Measurements from ENCODE around the gene PSAP.
"Not testable (repeated sequence)": the region's sequence is repeated elsewhere in the genome, so short reads cannot be mapped to it uniquely, and the experiment has no call there.

PSAP gene

DNA sequence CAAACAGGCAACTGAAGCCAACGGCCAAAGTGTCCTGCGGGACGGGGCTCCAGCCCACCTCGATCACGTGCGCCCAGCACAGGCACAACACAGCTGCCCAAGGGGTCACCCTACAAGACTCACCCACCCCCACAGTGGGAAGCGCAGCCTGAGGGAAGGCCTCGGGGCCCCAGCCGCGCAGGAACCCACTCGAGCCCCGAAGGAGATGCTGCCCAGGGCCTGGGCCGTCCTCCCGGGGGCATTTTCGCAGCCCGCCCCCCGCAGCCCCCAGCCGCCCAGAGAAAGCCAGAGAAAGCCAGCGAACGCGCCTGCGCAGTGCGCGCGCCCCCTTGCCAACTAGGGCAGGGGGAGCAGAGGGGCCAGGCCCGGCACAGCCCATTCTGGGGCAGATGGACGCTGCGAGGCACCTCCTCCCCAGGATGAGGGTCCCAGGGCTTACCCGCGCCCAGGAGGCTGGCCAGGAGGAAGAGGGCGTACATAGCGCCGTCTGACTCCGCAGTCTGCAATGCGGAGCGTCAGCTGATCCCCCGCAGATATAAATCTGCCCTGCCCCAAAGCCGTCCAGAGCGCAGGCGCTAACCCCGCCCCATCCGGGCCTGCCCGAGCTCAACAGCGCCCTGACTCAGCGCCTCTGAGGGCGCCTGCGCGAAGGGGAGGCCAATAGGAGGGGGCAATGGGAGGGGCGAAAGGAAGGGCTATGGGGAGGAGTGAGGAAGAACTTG lies at the start of gene PSAP:
PSAP (minus strand) TSS at position 509 of the 722 bp plus-strand sequence; CDS start at position 479, 30 bp downstream.
- H3K27ac ChIP-seq (ENCODE audit: low read length) = no peak within 1 kb of the TSS

DNA sequence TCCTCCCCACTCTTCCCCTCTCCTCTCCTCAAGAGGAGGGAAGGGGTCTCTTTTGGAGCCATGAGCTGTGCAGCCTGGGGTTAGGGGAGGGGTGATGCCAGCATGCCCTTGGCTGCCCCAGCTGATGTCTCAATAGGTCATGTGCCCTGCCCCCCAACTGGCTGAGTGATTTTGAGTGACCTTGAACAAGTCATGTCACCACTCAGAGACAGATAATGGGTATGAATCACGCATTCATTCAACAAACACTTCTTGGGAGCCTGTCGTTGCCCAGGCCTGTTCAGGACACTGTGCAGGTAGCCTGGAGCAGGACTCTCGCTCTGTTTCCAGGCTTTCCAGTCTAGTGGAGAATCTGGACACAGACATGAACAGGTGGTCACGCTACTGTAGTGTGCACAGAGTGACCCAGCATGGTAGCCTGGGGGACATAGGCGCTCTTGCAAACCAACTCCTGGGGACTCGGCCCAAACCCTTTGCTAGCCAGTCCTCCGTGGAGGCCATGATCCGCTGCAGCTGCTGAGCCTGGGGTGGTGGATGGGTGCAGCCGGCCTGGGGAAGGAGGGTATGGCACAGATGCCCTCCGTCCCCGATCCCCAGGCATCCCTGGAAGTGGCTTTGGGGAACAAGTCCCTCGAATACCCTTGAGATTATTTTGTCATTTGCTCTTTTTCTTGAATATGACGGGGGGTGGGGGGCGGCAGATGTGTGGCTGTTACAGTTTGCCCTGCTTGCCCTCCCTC lies 49.6 kb upstream of the PSAP start:
- no peak overlapping the region for H3K27ac ChIP-seq (ENCODE audit: low read length)
- no peaks in the 10 kb centered on the region for H3K9me3 ChIP-seq (ENCODE audit: control insufficient read depth, insufficient read depth, low read length)
- H3K4me3 ChIP-seq (ENCODE audit: low read length) = no peak overlapping the region
- H3K27me3 ChIP-seq (ENCODE audit: control insufficient read depth, insufficient read depth, low read length) = no peaks in the 10 kb centered on the region
- H3K4me1 ChIP-seq (ENCODE audit: control insufficient read depth, insufficient read depth, low read length) = no peaks in the 10 kb centered on the region
- no peak for DNase-seq (ENCODE audit: low read depth, low spot score)
- no peaks in the 10 kb centered on the region for H3K36me3 ChIP-seq (ENCODE audit: control insufficient read depth, insufficient read depth, low read length)
- no CpG with 5 or more reads among the region's 14 CpGs for WGBS (ENCODE audit: insufficient coverage, insufficient read length)

More for the DNA sequence above, at the start of gene PSAP:
- Histone ChIP-seq H3K27me3 (ENCODE audit: control insufficient read depth, insufficient read depth, low read length) (no peaks in the 10 kb centered on the region), H3K4me3 (ENCODE audit: low read length) (peak within 1 kb of the TSS; percentile 71; the same call in 1 of the 2 replicates), H3K4me1 (ENCODE audit: control insufficient read depth, insufficient read depth, low read length) (peaks cover 2% of the 10 kb centered on the region; the same call in 1 of the 2 replicates), H3K9me3 (ENCODE audit: control insufficient read depth, insufficient read depth, low read length) (no peaks in the 10 kb centered on the region), H3K36me3 (ENCODE audit: control insufficient read depth, insufficient read depth, low read length) (no peaks in the 10 kb centered on the region)
- WGBS (ENCODE audit: insufficient coverage, insufficient read length) = no CpG with 5 or more reads among the region's 49 CpGs
- DNase-seq (ENCODE audit: low read depth, low spot score) = peak; percentile 93

DNA sequence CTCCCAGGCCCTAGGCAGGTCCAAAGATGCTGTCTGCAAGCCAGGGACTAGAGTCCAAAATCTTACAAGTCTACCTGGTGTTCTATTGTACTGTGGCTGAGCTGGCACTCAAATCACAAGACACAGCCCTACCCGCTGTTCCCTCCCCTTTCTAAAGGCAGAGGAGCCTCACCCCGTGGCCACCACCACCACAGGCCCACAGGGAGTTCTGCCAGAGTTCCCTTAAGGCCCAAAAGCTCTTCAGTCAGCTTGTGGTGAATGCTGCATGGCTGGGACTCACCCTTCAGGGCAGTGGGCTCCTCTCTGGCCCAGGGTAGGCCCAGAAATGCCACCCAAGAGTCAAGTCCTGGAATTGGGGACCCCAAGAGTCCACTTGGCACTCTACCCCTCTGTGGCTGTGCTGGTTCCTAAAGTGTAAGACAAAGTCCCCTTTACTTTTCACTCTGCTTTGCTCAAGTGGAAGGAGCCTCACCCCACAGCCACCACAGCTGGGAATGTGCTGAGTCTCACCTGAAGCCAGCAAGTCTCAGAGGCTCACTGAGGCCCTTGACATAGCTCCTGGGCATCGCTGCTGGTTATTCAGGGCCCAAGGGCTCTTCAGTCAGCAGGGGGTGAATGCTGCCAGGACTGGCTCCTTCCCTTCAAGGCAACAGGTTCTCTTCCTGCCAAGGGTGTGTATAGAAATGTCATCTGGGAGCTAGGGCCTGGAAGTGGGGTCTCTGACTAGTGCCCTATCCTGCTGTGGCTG lies 48.8 kb upstream of the PSAP start:
- no peaks in the 10 kb centered on the region for H3K9me3 ChIP-seq (ENCODE audit: control insufficient read depth, insufficient read depth, low read length)
- no peaks in the 10 kb centered on the region for H3K36me3 ChIP-seq (ENCODE audit: control insufficient read depth, insufficient read depth, low read length)
- no peaks in the 10 kb centered on the region for H3K27me3 ChIP-seq (ENCODE audit: control insufficient read depth, insufficient read depth, low read length)
- no peaks in the 10 kb centered on the region for H3K4me1 ChIP-seq (ENCODE audit: control insufficient read depth, insufficient read depth, low read length)
- H3K27ac ChIP-seq (ENCODE audit: low read length) = no peak overlapping the region
- no CpG with 5 or more reads among the region's 3 CpGs for WGBS (ENCODE audit: insufficient coverage, insufficient read length)
- DNase-seq (ENCODE audit: low read depth, low spot score) = no peak
- H3K4me3 ChIP-seq (ENCODE audit: low read length) = no peak overlapping the region

DNA sequence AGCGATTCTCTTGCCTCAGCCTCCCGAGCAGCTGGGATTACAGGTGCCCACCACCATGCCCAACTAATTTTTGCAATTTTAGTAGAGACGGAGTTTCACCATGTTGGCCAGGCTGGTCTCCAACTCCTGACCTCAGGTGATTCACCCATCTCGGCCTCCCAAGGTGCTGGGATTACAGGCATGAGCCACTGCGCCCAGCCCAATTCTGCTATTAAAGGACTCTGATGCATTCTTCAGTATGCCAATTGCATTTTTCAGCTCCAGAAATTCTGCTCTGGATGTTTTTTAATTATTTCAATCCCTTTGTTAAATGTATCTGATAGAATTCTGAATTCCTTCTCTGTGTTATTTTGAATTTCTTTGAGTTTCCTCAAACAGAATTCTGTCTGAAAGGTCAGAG lies 47.3 kb upstream of the PSAP start:
- not testable (repeated sequence) for H3K9me3 ChIP-seq (ENCODE audit: control insufficient read depth, insufficient read depth, low read length); H3K4me3 ChIP-seq (ENCODE audit: low read length); H3K4me1 ChIP-seq (ENCODE audit: control insufficient read depth, insufficient read depth, low read length); H3K36me3 ChIP-seq (ENCODE audit: control insufficient read depth, insufficient read depth, low read length); H3K27me3 ChIP-seq (ENCODE audit: control insufficient read depth, insufficient read depth, low read length); H3K27ac ChIP-seq (ENCODE audit: low read length); DNase-seq (ENCODE audit: low read depth, low spot score)
- WGBS (ENCODE audit: insufficient coverage, insufficient read length) = no CpG with 5 or more reads among the region's 5 CpGs

DNA sequence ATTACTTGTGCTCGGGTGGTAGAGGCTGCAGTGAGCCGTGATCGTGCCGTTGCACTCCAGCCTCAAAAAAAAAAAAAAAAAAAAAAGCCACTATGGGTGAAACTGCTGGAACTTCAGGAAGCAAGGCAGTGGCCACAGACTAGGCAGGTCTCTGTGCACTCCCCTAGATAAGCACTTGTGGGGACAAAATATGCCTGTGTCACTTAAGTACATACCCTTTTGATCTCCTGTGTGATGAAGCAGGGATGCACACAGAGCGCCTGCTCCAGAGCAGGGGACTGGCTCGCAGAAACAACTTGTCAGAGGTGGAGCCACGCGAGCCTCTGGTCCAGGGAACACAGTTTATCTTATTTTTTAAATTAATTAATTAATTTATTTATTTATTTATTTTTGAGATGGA lies 42.9 kb upstream of the PSAP start:
- no peaks in the 10 kb centered on the region for H3K4me1 ChIP-seq (ENCODE audit: control insufficient read depth, insufficient read depth, low read length)
- DNase-seq (ENCODE audit: low read depth, low spot score) = no peak
- peaks cover 7% of the 10 kb centered on the region; the same call in 1 of the 2 replicates for H3K27me3 ChIP-seq (ENCODE audit: control insufficient read depth, insufficient read depth, low read length)
- H3K27ac ChIP-seq (ENCODE audit: low read length) = no peak overlapping the region
- H3K9me3 ChIP-seq (ENCODE audit: control insufficient read depth, insufficient read depth, low read length) = no peaks in the 10 kb centered on the region
- H3K36me3 ChIP-seq (ENCODE audit: control insufficient read depth, insufficient read depth, low read length) = no peaks in the 10 kb centered on the region
- H3K4me3 ChIP-seq (ENCODE audit: low read length) = no peak overlapping the region
- no CpG with 5 or more reads among the region's 8 CpGs for WGBS (ENCODE audit: insufficient coverage, insufficient read length)

DNA sequence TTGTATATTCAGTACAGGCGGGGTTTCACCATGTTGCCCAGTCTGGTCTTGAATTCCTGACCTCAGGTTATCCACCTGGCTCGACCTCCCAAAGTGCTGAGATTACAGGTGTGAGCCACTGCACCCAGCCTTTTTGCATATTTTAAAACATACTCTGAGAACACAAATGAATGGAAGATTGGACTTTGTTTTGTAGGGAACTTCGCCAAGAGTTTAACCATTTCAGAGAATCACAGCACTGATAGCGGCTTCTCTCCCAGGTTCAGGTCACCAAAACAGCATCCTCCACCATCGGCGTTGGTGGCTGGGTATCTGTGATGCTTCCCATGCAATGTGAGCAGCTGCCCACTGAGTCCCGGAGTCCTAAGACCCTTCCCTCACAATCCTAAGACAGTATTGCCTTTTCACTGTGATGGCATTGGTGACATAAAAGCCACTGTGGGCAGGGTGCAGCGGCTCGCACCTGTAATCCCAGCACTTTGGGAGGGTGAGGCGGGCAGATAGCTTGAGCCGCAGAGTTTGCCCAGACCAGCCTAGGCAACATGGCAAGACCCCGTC lies 42.3 kb upstream of the PSAP start:
- Histone ChIP-seq H3K9me3 (ENCODE audit: control insufficient read depth, insufficient read depth, low read length) (no peaks in the 10 kb centered on the region), H3K4me1 (ENCODE audit: control insufficient read depth, insufficient read depth, low read length) (no peaks in the 10 kb centered on the region)
- no CpG with 5 or more reads among the region's 12 CpGs for WGBS (ENCODE audit: insufficient coverage, insufficient read length)

DNA sequence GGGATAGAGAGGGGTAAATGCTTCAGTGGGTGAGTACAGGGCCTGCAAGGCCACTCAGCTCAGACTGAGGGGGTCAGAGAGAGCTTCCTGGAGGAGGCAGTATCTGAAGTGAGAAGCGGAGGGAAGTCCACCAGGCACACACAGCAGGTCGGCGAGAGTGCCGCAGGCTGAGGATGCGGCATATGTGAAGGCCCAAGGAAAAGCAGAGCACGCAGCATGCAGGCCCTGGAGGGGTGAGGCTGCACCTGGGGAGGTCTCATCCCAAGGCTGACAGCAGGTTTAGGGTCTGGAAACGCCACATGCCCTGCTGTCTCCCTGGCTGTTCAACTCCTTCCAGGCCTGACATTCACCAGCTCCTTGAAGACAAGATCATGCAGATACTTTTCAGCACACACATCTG lies 40.4 kb upstream of the PSAP start:
- no CpG with 5 or more reads among the region's 7 CpGs for WGBS (ENCODE audit: insufficient coverage, insufficient read length)
- peaks cover 11% of the 10 kb centered on the region; the same call in 1 of the 2 replicates for H3K27me3 ChIP-seq (ENCODE audit: control insufficient read depth, insufficient read depth, low read length)
- H3K4me1 ChIP-seq (ENCODE audit: control insufficient read depth, insufficient read depth, low read length) = peaks cover 1% of the 10 kb centered on the region; the same call in 1 of the 2 replicates
- no peak overlapping the region for H3K27ac ChIP-seq (ENCODE audit: low read length)
- H3K9me3 ChIP-seq (ENCODE audit: control insufficient read depth, insufficient read depth, low read length) = no peaks in the 10 kb centered on the region
- H3K4me3 ChIP-seq (ENCODE audit: low read length) = no peak overlapping the region
- DNase-seq (ENCODE audit: low read depth, low spot score) = no peak
- H3K36me3 ChIP-seq (ENCODE audit: control insufficient read depth, insufficient read depth, low read length) = no peaks in the 10 kb centered on the region

More for the DNA sequence above, 42.3 kb upstream of the PSAP start:
- Histone ChIP-seq H3K36me3 (ENCODE audit: control insufficient read depth, insufficient read depth, low read length) (no peaks in the 10 kb centered on the region), H3K27ac (ENCODE audit: low read length) (no peak overlapping the region), H3K27me3 (ENCODE audit: control insufficient read depth, insufficient read depth, low read length) (peaks cover 11% of the 10 kb centered on the region; the same call in 1 of the 2 replicates), H3K4me3 (ENCODE audit: low read length) (no peak overlapping the region)
- no peak for DNase-seq (ENCODE audit: low read depth, low spot score)

DNA sequence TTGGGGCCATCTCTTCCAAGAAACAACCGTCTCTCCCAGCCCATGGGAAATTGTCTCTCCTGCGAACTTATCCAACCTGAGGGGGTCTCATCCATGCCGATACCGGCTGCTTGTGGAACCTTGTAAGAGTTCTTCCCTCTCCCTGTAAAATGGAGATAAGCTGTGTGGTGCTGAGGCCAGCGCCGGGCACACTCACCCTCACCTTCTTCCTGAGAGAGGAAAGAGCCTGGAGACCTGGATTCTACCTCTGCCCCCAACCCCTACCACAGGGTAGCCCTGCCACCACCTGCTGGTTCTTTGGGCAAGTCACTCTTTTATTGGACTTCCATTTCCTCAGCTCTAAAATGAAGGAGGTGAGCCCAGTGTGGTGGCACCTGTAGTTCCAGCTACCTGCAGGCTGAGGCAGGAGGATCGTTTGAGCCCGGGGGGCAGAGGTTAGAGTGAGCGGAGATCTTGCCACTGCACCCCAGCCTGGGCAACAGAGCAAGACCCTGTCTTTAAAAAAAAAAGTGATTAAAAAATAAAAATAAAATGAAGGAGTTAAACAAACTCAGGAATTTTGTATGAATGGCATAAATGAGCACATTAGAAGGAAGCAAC lies 38.4 kb upstream of the PSAP start:
- Histone ChIP-seq H3K36me3 (ENCODE audit: control insufficient read depth, insufficient read depth, low read length) (no peaks in the 10 kb centered on the region), H3K9me3 (ENCODE audit: control insufficient read depth, insufficient read depth, low read length) (no peaks in the 10 kb centered on the region), H3K27ac (ENCODE audit: low read length) (no peak overlapping the region), H3K4me1 (ENCODE audit: control insufficient read depth, insufficient read depth, low read length) (peaks cover 1% of the 10 kb centered on the region; the same call in 1 of the 2 replicates), H3K4me3 (ENCODE audit: low read length) (no peak overlapping the region; the same call in 1 of the 2 replicates), H3K27me3 (ENCODE audit: control insufficient read depth, insufficient read depth, low read length) (peaks cover 11% of the 10 kb centered on the region; the same call in 1 of the 2 replicates)
- no peak for DNase-seq (ENCODE audit: low read depth, low spot score)
- WGBS (ENCODE audit: insufficient coverage, insufficient read length) = no CpG with 5 or more reads among the region's 9 CpGs

DNA sequence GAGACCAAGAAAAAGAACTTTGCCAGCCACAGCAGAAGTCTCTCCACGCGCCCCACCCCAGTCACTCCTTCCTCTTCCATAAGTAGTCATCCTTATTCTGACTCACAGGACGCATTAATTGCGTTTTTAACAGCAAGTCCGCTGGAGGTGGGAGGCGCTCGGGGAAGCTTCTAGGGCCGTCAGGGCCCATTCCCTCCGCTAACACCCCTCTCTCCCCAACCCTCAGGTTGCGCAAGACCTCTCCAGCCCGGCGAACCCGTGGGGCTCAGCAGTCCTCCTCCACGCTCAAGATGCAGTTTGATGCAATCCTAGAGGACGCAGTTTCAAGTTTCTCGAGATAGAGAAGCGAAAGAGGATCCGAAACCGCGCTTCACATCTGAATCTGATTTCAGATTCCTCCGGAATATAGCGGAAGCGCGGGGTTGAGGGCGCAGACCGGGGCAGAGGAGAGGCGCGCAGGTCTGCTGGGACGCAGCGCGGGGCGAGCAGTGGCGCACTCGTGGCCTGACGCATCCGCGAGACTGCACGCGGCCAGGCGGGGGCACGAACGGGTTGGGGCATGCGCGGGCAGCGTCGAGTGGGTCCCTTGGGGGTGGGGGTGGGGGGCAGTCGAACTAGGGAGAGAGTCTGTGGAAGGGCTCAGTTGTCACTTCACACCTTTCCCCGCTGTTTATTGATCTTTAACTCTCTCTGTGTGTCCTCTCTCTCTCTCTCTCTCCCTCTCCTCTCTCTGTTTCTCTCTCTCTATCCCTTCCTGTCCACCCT lies 37.8 kb upstream of the PSAP start:
- Histone ChIP-seq H3K27ac (ENCODE audit: low read length) (no peak overlapping the region), H3K36me3 (ENCODE audit: control insufficient read depth, insufficient read depth, low read length) (no peaks in the 10 kb centered on the region), H3K4me1 (ENCODE audit: control insufficient read depth, insufficient read depth, low read length) (peaks cover 1% of the 10 kb centered on the region; the same call in 1 of the 2 replicates), H3K4me3 (ENCODE audit: low read length) (peak overlapping the region; percentile 34; the same call in 1 of the 2 replicates), H3K9me3 (ENCODE audit: control insufficient read depth, insufficient read depth, low read length) (no peaks in the 10 kb centered on the region), H3K27me3 (ENCODE audit: control insufficient read depth, insufficient read depth, low read length) (peaks cover 11% of the 10 kb centered on the region; the same call in 1 of the 2 replicates)
- no CpG with 5 or more reads among the region's 48 CpGs for WGBS (ENCODE audit: insufficient coverage, insufficient read length)
- no peak for DNase-seq (ENCODE audit: low read depth, low spot score)
